CD8-positive, alpha-beta memory T cell (primary cell): Measurements from ENCODE around the gene TULP4. TPM values are rescaled to one million over a fixed set of nuclear protein-coding genes. Genes with fewer than 3 reads are reported as not detected.
"Not testable (repeated sequence)": the region's sequence is repeated elsewhere in the genome, so short reads cannot be mapped to it uniquely, and the experiment has no call there.

ENCODE experiments used
- CTCF ChIA-PET: fragments of 350-600 bp; sonication (Branson Sonifier 250); formaldehyde crosslinking; loops from one replicate; lab custom pipeline; 2021; ENCODE audit warnings: antibody characterized with exemption; lab: Charles Lee
- POLR2A ChIA-PET: fragments of 350-600 bp; sonication (Branson Sonifier 250); formaldehyde crosslinking; loops from one replicate; lab custom pipeline; 2021; ENCODE audit warnings: antibody characterized with exemption; lab: Charles Lee
- DNase-seq, 5 donors: peaks; one replicate each; pipeline versions ENCODE4 v3.0.0 to v3.0.0-alpha.2; 2020 to 2022; ENCODE audit warnings: mixed read lengths in 1 of 5
- H3K27ac ChIP-seq: one replicate; pipeline ENCODE4 v1.7.0; 2013; ENCODE audit warnings: low read depth, mild to moderate bottlenecking, low read length, moderate library complexity
- H3K27me3 ChIP-seq: 2 replicates; pipeline ENCODE4 v1.7.0; 2013; ENCODE audit warnings: low read length, mild to moderate bottlenecking; ENCODE audit not compliant: insufficient read depth, poor library complexity, severe bottlenecking
- H3K36me3 ChIP-seq: 2 replicates; pipeline ENCODE4 v1.7.0; 2013; ENCODE audit warnings: mild to moderate bottlenecking, low read length, moderate library complexity; ENCODE audit not compliant: insufficient read depth
- H3K4me1 ChIP-seq: 2 replicates; pipeline ENCODE4 v1.7.0; 2013; ENCODE audit warnings: mild to moderate bottlenecking, low read length, moderate library complexity; ENCODE audit not compliant: insufficient read depth
- H3K4me3 ChIP-seq: 2 replicates; pipeline ENCODE4 v1.7.0; 2013; ENCODE audit warnings: mild to moderate bottlenecking, low read length
- H3K9me3 ChIP-seq: 2 replicates; pipeline ENCODE4 v1.7.0; 2013; ENCODE audit warnings: mild to moderate bottlenecking, low read length
- H3K27ac Mint-ChIP-seq, 8 donors: one replicate each; pipeline ENCODE4 v1.8.0; 2020 to 2021; ENCODE audit warnings: mixed read lengths in 8 of 8, mild to moderate bottlenecking in 6 of 8, inconsistent platforms in 3 of 8, moderate library complexity in 3 of 8
- H3K27me3 Mint-ChIP-seq, 2 donors: one replicate each; pipeline ENCODE4 v1.8.0; 2020 to 2021; ENCODE audit warnings: mixed read lengths in 2 of 2, mild to moderate bottlenecking in 1 of 2, moderate library complexity in 1 of 2
- H3K36me3 Mint-ChIP-seq, 3 donors: one replicate each; pipeline ENCODE4 v1.8.0; 2020 to 2021; ENCODE audit warnings: mixed read lengths in 3 of 3, inconsistent platforms in 1 of 3, mild to moderate bottlenecking in 1 of 3
- H3K4me1 Mint-ChIP-seq, 3 donors: one replicate each; pipeline ENCODE4 v1.8.0; 2020 to 2021; ENCODE audit warnings: mixed read lengths in 3 of 3, inconsistent platforms in 1 of 3, mild to moderate bottlenecking in 1 of 3
- H3K4me3 Mint-ChIP-seq, 7 donors: one replicate each; pipeline ENCODE4 v1.8.0; 2020 to 2021; ENCODE audit warnings: mixed read lengths in 7 of 7, mild to moderate bottlenecking in 6 of 7, moderate library complexity in 4 of 7, inconsistent platforms in 2 of 7
- H3K9me3 Mint-ChIP-seq, 5 donors: one replicate each; pipeline ENCODE4 v1.8.0; 2020 to 2022; ENCODE audit warnings: mixed read lengths in 5 of 5, mild to moderate bottlenecking in 3 of 5, moderate library complexity in 2 of 5, inconsistent platforms in 1 of 5
- polyA plus RNA-seq: library from polyadenylated mRNA; unstranded; fragments of 300-500 nt; fragmentation: Illumina TruSeq; gene quantifications from one replicate; pipeline ENCODE4 v1.2.3, GENCODE V29; 2021
- total RNA-seq, 2 experiments: library from RNA; stranded (reverse); gene quantifications; one replicate each; pipeline ENCODE4 v1.2.3, GENCODE V29; 2021

TULP4 gene
- total and polyA plus RNA-seq, 3 experiments from 2014 or later: 26.9 to 50.1 (median 32.1) TPM

GRCh38 chr6:158330016-158330415, 17.8 kb downstream of the TULP4 start:
- Histone ChIP-seq H3K4me3 (no peak overlapping the region), H3K4me1 (no peaks in the 10 kb centered on the region), H3K27me3 (no peaks in the 10 kb centered on the region), H3K27ac (no peak overlapping the region), H3K9me3 (no peaks in the 10 kb centered on the region), H3K36me3 (no peaks in the 10 kb centered on the region)
- DNase-seq: no peak
- Mint-ChIP-seq H3K27ac (no peak overlapping the region), H3K4me1 (peaks cover 24 to 49% (median 43%) of the 10 kb centered on the region in 3 donors), H3K4me3 (no peak overlapping the region), H3K27me3 (no peaks in the 10 kb centered on the region), H3K36me3 (peaks cover 17 to 23% (median 20%) of the 10 kb centered on the region in 3 donors), H3K9me3 (peaks cover 0 to 12% (median 7%) of the 10 kb centered on the region in 5 donors)
- ChIA-PET CTCF (no interaction called here), POLR2A (no interaction called here)

- H3K9me3 ChIP-seq: no peaks in the 10 kb centered on the region
- Mint-ChIP-seq H3K36me3 (peaks cover 12 to 34% (median 21%) of the 10 kb centered on the region in 3 donors), H3K27ac (no peak overlapping the region), H3K4me1 (peaks cover 18 to 35% (median 35%) of the 10 kb centered on the region in 3 donors), H3K4me3 (no peak overlapping the region), H3K9me3 (peaks cover 0 to 12% (median 7%) of the 10 kb centered on the region in 5 donors), H3K27me3 (no peaks in the 10 kb centered on the region)
- H3K27me3 ChIP-seq: no peaks in the 10 kb centered on the region
- CTCF ChIA-PET: no interaction called here
- no peak overlapping the region for H3K27ac ChIP-seq
- POLR2A ChIA-PET: interaction anchor here (0.6 kb wide), 1 partner anchor 44 kb away, joined by 5 read pairs; no protein-coding TSS in a partner anchor
- no peak overlapping the region for H3K4me3 ChIP-seq
- DNase-seq: no peak
- H3K36me3 ChIP-seq: no peaks in the 10 kb centered on the region
- no peaks in the 10 kb centered on the region for H3K4me1 ChIP-seq
Measured at GRCh38 chr6:158332237-158332636, 20.0 kb downstream of the TULP4 start.

GRCh38 chr6:158333094-158333493, 20.8 kb downstream of the TULP4 start:
- H3K36me3 Mint-ChIP-seq: peaks cover 12 to 40% (median 29%) of the 10 kb centered on the region in 3 donors

GRCh38 chr6:158334534-158334933, 22.3 kb downstream of the TULP4 start:
- no peak for DNase-seq
- POLR2A ChIA-PET: no interaction called here
- CTCF ChIA-PET: no interaction called here
- Mint-ChIP-seq H3K27ac (peak overlapping the region in 1 of 8 donors; percentile 21), H3K4me1 (peaks cover 5 to 14% (median 14%) of the 10 kb centered on the region in 3 donors), H3K9me3 (peaks cover 3 to 12% (median 8%) of the 10 kb centered on the region in 5 donors), H3K4me3 (no peak overlapping the region), H3K36me3 (peaks cover 16 to 52% (median 40%) of the 10 kb centered on the region in 3 donors), H3K27me3 (peaks cover 0 to 4% of the 10 kb centered on the region in 2 donors)
- Histone ChIP-seq H3K36me3 (no peaks in the 10 kb centered on the region), H3K27ac (no peak overlapping the region), H3K9me3 (no peaks in the 10 kb centered on the region), H3K4me3 (no peak overlapping the region), H3K4me1 (no peaks in the 10 kb centered on the region), H3K27me3 (no peaks in the 10 kb centered on the region)

More at GRCh38 chr6:158333094-158333493, 20.8 kb downstream of the TULP4 start:
- no peaks in the 10 kb centered on the region for H3K36me3 ChIP-seq
- H3K27me3 Mint-ChIP-seq: no peaks in the 10 kb centered on the region
- H3K4me3 ChIP-seq: no peak overlapping the region
- peaks cover 13 to 28% (median 28%) of the 10 kb centered on the region in 3 donors for H3K4me1 Mint-ChIP-seq
- POLR2A ChIA-PET: no interaction called here
- H3K4me3 Mint-ChIP-seq: no peak overlapping the region
- no peaks in the 10 kb centered on the region for H3K27me3 ChIP-seq
- CTCF ChIA-PET: no interaction called here
- H3K9me3 ChIP-seq: no peaks in the 10 kb centered on the region
- no peak for DNase-seq
- H3K9me3 Mint-ChIP-seq: peaks cover 0 to 12% (median 7%) of the 10 kb centered on the region in 5 donors
- H3K4me1 ChIP-seq: no peaks in the 10 kb centered on the region
- H3K27ac ChIP-seq: no peak overlapping the region
- H3K27ac Mint-ChIP-seq: no peak overlapping the region

GRCh38 chr6:158337332-158337731, 25.1 kb downstream of the TULP4 start:
- H3K4me1 ChIP-seq: no peaks in the 10 kb centered on the region
- Mint-ChIP-seq H3K27ac (peak overlapping the region in 1 of 8 donors; percentile 5), H3K4me3 (no peak overlapping the region), H3K36me3 (peaks cover 15 to 45% (median 40%) of the 10 kb centered on the region in 3 donors), H3K27me3 (peaks cover 0 to 4% of the 10 kb centered on the region in 2 donors), H3K4me1 (peaks cover 9 to 26% (median 13%) of the 10 kb centered on the region in 3 donors), H3K9me3 (peaks cover 3 to 9% (median 5%) of the 10 kb centered on the region in 5 donors)
- no peaks in the 10 kb centered on the region for H3K27me3 ChIP-seq
- CTCF ChIA-PET: no interaction called here
- DNase-seq: no peak
- no peaks in the 10 kb centered on the region for H3K9me3 ChIP-seq
- H3K36me3 ChIP-seq: no peaks in the 10 kb centered on the region
- POLR2A ChIA-PET: no interaction called here
- no peak overlapping the region for H3K4me3 ChIP-seq
- no peak overlapping the region for H3K27ac ChIP-seq

- H3K4me3 Mint-ChIP-seq: no peak overlapping the region
- H3K27me3 Mint-ChIP-seq: peaks cover 0 to 4% of the 10 kb centered on the region in 2 donors
- peaks cover 10 to 34% (median 30%) of the 10 kb centered on the region in 3 donors for H3K36me3 Mint-ChIP-seq
- Histone ChIP-seq H3K4me1 (no peaks in the 10 kb centered on the region), H3K4me3 (no peak overlapping the region), H3K36me3 (no peaks in the 10 kb centered on the region), H3K27ac (no peak overlapping the region), H3K27me3 (no peaks in the 10 kb centered on the region), H3K9me3 (no peaks in the 10 kb centered on the region)
- ChIA-PET POLR2A (no interaction called here), CTCF (no interaction called here)
- DNase-seq: no peak
- H3K4me1 Mint-ChIP-seq: peaks cover 14 to 33% (median 14%) of the 10 kb centered on the region in 3 donors
- H3K27ac Mint-ChIP-seq: peak overlapping the region in 1 of 8 donors; percentile 23
- H3K9me3 Mint-ChIP-seq: peaks cover 0 to 3% (median under 1%) of the 10 kb centered on the region in 5 donors
Measured at GRCh38 chr6:158338311-158339112, 26.2 kb downstream of the TULP4 start.

- POLR2A ChIA-PET, H3K27ac ChIP-seq, H3K9me3 ChIP-seq, H3K27me3 Mint-ChIP-seq, H3K36me3 ChIP-seq, H3K4me3 Mint-ChIP-seq, H3K27ac Mint-ChIP-seq, H3K9me3 Mint-ChIP-seq, H3K4me1 ChIP-seq, H3K27me3 ChIP-seq, H3K4me3 ChIP-seq, DNase-seq, CTCF ChIA-PET: not testable (repeated sequence)
- Mint-ChIP-seq H3K4me1 (peaks cover 14 to 34% (median 17%) of the 10 kb centered on the region in 3 donors), H3K36me3 (peaks cover 10 to 29% (median 28%) of the 10 kb centered on the region in 3 donors)
Measured at GRCh38 chr6:158339197-158339596, 26.9 kb downstream of the TULP4 start.

GRCh38 chr6:158340252-158340651, 28.0 kb downstream of the TULP4 start:
- CTCF ChIA-PET: no interaction called here
- no peak for DNase-seq
- H3K9me3 Mint-ChIP-seq: peaks cover 1 to 8% (median 3%) of the 10 kb centered on the region in 5 donors
- H3K36me3 Mint-ChIP-seq: peaks cover 10 to 35% (median 31%) of the 10 kb centered on the region in 3 donors
- Histone ChIP-seq H3K27ac (no peak overlapping the region), H3K4me1 (no peaks in the 10 kb centered on the region), H3K27me3 (no peaks in the 10 kb centered on the region), H3K4me3 (no peak overlapping the region), H3K9me3 (no peaks in the 10 kb centered on the region), H3K36me3 (no peaks in the 10 kb centered on the region)
- no peak overlapping the region for H3K4me3 Mint-ChIP-seq
- peaks cover 21 to 41% (median 23%) of the 10 kb centered on the region in 3 donors for H3K4me1 Mint-ChIP-seq
- no peak overlapping the region for H3K27ac Mint-ChIP-seq
- POLR2A ChIA-PET: no interaction called here
- H3K27me3 Mint-ChIP-seq: peaks cover 0 to 4% of the 10 kb centered on the region in 2 donors
